K562 (cell line): ENCODE results near the gene RAB31. TPM values are rescaled to one million over a fixed set of nuclear protein-coding genes. Genes with fewer than 3 reads are reported as not detected.

Source experiments
- FUS ChIP-seq: fragments of 200-400 bp; formaldehyde crosslinking; optimal IDR thresholded peaks from 2 replicates; pipeline ENCODE3; 2017; ENCODE audit warnings: low read depth, low read length
- IRF2 ChIP-seq: sonication (generic); formaldehyde crosslinking; IDR thresholded peaks from 2 replicates; pipeline ENCODE4 v1.8.1; 2022; ENCODE audit warnings: mild to moderate bottlenecking, missing genetic modification reagents
- KAT2B ChIP-seq: IDR thresholded peaks from one replicate; pipeline ENCODE4 v1.6.1; 2012; ENCODE audit warnings: low read depth, mild to moderate bottlenecking, control low read depth, inconsistent platforms, low read length, moderate library complexity
- NFIC ChIP-seq: fragments of 450-650 bp; IDR thresholded peaks from 2 replicates; pipeline ENCODE4 v1.6.1; 2017; ENCODE audit warnings: mild to moderate bottlenecking, inconsistent platforms
- POLR2AphosphoS5 ChIP-seq: IDR thresholded peaks from 2 replicates; pipeline ENCODE4 v1.6.1; 2011; ENCODE audit warnings: mild to moderate bottlenecking, low read depth, low read length, moderate library complexity; ENCODE audit not compliant: control insufficient read depth, insufficient read depth
- SMAD2 ChIP-seq: fragments of 150-350 bp; IDR thresholded peaks from 2 replicates; pipeline ENCODE4 v1.6.1; 2014; ENCODE audit warnings: low read depth, mild to moderate bottlenecking, low read length
- ZNF707 ChIP-seq: fragments of 250-450 bp; sonication (Bioruptor Pico); conservative IDR thresholded peaks from 2 replicates; pipeline ENCODE4 v1.8.0; 2022; ENCODE audit warnings: inconsistent platforms, mild to moderate bottlenecking, moderate library complexity
- polyA plus RNA-seq, 8 experiments: library from polyadenylated mRNA; depleted of rRNA in 4 of 8; stranded (reverse) in 5 of 8; unstranded in 3 of 8; fragments of >200 nt; fragmentation: Nextera tagmentation in 2 of 8; fragmentation: Illumina TruSeq in 1 of 8; extraction: Ambion mirVana in 2 of 8; extraction: Trizol in 1 of 8; gene quantifications; 2 replicates each; pipeline versions ENCODE4 v1.2.1 to v1.2.3, GENCODE V29; 2011 to 2014; ENCODE audit warnings: inconsistent platforms in 1 of 8, missing spikeins in 1 of 8
- total RNA-seq, 7 experiments: library from RNA; depleted of rRNA in 6 of 7; stranded (reverse); fragments of >200 nt in 6 of 7; fragmentation: Illumina TruSeq in 2 of 7; extraction: Trizol in 2 of 7; gene quantifications; 2 replicates each; pipeline versions ENCODE4 v1.2.1 to v1.2.3, GENCODE V29; 2011 to 2021; ENCODE audit warnings: low replicate concordance in 1 of 7
- TF ChIP-seq, protein P1 (sequence below): sonication (generic); formaldehyde crosslinking; IDR thresholded peaks from 2 replicates; pipeline ENCODE4 v1.8.0; 2022; ENCODE audit warnings: mild to moderate bottlenecking, missing genetic modification reagents
- TF ChIP-seq, protein P2 (sequence below): sonication (generic); IDR thresholded peaks from 2 replicates; pipeline ENCODE4 v1.6.1; 2016
- TF ChIP-seq, protein P3 (sequence below): fragments of 450-650 bp; IDR thresholded peaks from 2 replicates; pipeline ENCODE4 v1.6.1; 2016; ENCODE audit warnings: missing biosample characterization, missing genetic modification characterization
- TF ChIP-seq, protein P4 (sequence below): conservative IDR thresholded peaks from 2 replicates; pipeline ENCODE4 v1.6.1; 2011; ENCODE audit warnings: low read depth, mild to moderate bottlenecking, low read length; ENCODE audit not compliant: control insufficient read depth
- TF ChIP-seq, protein P5 (sequence below): fragments of 250-450 bp; sonication (Bioruptor Pico); IDR thresholded peaks from 2 replicates; pipeline ENCODE4 v1.4.0; 2020; ENCODE audit warnings: mild to moderate bottlenecking
- TF ChIP-seq, protein P6 (sequence below): fragments of 250-450 bp; sonication (Bioruptor Pico); IDR thresholded peaks from 2 replicates; pipeline ENCODE4 v1.5.0; 2021; ENCODE audit warnings: mild to moderate bottlenecking, moderate library complexity
- TF ChIP-seq, protein P7 (sequence below): sonication (generic); formaldehyde crosslinking; IDR thresholded peaks from 2 replicates; pipeline ENCODE4 v1.8.1; 2023; ENCODE audit warnings: mild to moderate bottlenecking, missing genetic modification reagents

The RAB31 gene
- total and polyA plus RNA-seq, 9 of the 15 experiments (the other 6 are each of a cell fraction or from before 2014, with no cell fraction given), result 20.7 to 70.4 (median 41.3) TPM

DNA sequence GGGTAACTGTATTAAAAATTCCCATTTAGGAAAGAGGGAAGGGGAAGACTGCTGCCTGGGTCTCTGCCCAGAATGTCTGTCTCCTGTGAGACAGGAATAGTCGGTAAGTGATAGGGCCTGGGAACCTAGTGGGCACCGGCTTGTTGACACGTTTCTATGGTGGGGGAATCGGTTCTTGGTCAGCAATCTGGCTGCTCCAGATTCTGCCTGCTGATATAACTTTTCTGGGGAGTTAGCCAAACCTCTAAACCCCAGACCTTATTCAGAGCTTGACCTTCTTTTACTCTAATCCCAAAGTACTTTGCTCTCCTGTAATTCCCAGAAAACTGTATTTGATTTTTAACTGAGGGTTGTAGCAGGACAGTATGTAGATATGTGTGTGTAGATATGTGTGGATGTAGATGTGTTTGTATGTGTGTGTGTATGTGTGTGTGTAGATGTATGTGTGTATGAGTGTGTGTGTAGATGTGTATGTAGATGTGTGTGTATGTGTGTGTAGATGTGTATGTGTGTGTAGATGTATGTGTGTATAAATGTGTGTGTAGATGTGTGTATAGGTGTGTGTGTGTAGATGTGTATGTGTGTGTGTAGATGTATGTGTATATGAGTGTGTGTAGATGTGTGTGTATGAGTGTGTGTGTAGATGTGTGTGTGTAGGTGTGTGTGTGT lies 115.8 kb downstream of the RAB31 start (continued):
- TF ChIP-seq, protein P1, sequence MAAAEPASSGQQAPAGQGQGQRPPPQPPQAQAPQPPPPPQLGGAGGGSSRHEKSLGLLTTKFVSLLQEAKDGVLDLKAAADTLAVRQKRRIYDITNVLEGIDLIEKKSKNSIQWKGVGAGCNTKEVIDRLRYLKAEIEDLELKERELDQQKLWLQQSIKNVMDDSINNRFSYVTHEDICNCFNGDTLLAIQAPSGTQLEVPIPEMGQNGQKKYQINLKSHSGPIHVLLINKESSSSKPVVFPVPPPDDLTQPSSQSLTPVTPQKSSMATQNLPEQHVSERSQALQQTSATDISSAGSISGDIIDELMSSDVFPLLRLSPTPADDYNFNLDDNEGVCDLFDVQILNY, result no peak
- TF ChIP-seq KAT2B (no peak), NFIC (peak; percentile 34; the same call in 1 of the 2 replicates), ZNF707 (CRISPR knock-in tag) (no peak), FUS (no peak), IRF2 (no peak), POLR2AphosphoS5 (no peak), SMAD2 (no peak)
- TF ChIP-seq, protein P2, sequence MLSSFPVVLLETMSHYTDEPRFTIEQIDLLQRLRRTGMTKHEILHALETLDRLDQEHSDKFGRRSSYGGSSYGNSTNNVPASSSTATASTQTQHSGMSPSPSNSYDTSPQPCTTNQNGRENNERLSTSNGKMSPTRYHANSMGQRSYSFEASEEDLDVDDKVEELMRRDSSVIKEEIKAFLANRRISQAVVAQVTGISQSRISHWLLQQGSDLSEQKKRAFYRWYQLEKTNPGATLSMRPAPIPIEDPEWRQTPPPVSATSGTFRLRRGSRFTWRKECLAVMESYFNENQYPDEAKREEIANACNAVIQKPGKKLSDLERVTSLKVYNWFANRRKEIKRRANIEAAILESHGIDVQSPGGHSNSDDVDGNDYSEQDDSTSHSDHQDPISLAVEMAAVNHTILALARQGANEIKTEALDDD, result no peak
- TF ChIP-seq, protein P3, sequence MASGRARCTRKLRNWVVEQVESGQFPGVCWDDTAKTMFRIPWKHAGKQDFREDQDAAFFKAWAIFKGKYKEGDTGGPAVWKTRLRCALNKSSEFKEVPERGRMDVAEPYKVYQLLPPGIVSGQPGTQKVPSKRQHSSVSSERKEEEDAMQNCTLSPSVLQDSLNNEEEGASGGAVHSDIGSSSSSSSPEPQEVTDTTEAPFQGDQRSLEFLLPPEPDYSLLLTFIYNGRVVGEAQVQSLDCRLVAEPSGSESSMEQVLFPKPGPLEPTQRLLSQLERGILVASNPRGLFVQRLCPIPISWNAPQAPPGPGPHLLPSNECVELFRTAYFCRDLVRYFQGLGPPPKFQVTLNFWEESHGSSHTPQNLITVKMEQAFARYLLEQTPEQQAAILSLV (tag), result 0 out of 2 replicates have a peak, but pooled peaks have one; percentile 25
- TF ChIP-seq, protein P4, sequence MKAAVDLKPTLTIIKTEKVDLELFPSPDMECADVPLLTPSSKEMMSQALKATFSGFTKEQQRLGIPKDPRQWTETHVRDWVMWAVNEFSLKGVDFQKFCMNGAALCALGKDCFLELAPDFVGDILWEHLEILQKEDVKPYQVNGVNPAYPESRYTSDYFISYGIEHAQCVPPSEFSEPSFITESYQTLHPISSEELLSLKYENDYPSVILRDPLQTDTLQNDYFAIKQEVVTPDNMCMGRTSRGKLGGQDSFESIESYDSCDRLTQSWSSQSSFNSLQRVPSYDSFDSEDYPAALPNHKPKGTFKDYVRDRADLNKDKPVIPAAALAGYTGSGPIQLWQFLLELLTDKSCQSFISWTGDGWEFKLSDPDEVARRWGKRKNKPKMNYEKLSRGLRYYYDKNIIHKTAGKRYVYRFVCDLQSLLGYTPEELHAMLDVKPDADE, result no peak
- TF ChIP-seq, protein P5, sequence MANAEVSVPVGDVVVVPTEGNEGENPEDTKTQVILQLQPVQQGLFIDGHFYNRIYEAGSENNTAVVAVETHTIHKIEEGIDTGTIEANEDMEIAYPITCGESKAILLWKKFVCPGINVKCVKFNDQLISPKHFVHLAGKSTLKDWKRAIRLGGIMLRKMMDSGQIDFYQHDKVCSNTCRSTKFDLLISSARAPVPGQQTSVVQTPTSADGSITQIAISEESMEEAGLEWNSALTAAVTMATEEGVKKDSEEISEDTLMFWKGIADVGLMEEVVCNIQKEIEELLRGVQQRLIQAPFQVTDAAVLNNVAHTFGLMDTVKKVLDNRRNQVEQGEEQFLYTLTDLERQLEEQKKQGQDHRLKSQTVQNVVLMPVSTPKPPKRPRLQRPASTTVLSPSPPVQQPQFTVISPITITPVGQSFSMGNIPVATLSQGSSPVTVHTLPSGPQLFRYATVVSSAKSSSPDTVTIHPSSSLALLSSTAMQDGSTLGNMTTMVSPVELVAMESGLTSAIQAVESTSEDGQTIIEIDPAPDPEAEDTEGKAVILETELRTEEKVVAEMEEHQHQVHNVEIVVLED (CRISPR knock-in tag), result no peak
- TF ChIP-seq, protein P6, sequence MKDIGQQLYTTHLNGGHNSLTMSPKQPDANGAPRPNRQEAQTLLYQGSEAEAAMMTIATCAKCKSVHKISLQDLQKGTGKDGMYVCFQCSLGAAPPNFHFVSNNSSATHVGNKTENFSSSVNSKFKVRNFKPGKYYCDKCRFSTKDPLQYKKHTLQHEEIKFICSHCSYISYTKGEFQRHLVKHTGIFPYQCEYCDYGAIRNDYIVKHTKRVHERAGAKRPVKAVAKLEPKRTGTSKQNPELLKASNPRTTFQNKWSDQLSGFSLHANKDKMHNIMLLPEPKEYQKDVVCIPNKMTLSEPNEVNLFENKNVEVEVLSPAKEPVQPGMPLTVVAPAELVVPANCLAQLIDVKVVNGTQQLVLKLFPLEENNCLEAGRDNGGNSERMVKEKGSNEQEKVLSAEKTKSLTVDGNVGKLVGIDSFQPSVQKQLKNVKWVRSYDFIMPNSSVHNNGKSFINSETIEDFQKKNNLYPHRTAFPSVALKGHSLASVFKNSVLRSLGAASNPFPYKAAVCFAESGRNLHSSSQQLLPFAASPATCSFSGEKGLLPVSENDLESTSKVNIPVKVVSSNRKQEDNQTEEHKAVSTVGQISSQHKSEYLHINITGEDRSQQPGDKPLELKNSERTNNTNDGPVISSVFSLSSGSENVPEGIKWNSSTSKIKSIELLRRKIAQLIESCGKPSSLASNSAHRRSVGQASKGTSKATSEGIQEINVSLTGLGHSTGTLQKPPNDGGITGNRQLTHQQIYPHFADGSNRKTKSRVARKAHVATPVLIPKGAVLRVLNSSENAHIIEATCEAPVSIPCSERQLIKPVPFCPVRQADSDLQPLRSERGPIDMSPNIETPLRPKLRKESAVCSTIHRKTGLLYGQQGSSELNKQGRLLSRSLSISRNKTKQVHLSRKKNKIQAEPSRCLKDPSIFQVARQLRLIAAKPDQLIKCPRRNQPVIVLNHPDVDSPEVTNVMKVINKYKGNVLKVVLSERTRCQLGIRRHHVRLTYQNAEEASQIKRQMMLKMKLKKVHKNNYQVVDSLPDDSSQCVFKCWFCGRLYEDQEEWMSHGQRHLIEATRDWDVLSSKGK, result no peak
- TF ChIP-seq, protein P7, sequence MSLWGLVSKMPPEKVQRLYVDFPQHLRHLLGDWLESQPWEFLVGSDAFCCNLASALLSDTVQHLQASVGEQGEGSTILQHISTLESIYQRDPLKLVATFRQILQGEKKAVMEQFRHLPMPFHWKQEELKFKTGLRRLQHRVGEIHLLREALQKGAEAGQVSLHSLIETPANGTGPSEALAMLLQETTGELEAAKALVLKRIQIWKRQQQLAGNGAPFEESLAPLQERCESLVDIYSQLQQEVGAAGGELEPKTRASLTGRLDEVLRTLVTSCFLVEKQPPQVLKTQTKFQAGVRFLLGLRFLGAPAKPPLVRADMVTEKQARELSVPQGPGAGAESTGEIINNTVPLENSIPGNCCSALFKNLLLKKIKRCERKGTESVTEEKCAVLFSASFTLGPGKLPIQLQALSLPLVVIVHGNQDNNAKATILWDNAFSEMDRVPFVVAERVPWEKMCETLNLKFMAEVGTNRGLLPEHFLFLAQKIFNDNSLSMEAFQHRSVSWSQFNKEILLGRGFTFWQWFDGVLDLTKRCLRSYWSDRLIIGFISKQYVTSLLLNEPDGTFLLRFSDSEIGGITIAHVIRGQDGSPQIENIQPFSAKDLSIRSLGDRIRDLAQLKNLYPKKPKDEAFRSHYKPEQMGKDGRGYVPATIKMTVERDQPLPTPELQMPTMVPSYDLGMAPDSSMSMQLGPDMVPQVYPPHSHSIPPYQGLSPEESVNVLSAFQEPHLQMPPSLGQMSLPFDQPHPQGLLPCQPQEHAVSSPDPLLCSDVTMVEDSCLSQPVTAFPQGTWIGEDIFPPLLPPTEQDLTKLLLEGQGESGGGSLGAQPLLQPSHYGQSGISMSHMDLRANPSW (CRISPR knock-in tag), result no peak
